Measurements from ENCODE around the gene EPS15. TPM values are rescaled to one million over a fixed set of nuclear protein-coding genes. Genes with fewer than 3 reads are reported as not detected.

Gene EPS15
- total RNA-seq, 5 donors from 2014 or later (not counting 1 experiment from before 2014, with no cell fraction given): 61.0 to 76.1 (median 75.2) TPM

- H3K4me1 Mint-ChIP-seq: peaks cover 0 to 5% (median 0%) of the 10 kb centered on the region in 3 donors
- Histone ChIP-seq H3K27ac (ENCODE audit: low read length) (no peak overlapping the region), H3K27me3 (replicated peaks in 1 of 2; ENCODE audit: control insufficient read depth in 2 of 2, extremely low read depth in 1 of 2, insufficient read depth in 2 of 2, low read length in 1 of 2) (peaks cover 2 to 60% of the 10 kb centered on the region in 2 experiments), H3K4me1 (ENCODE audit: control insufficient read depth in 1 of 2, extremely low read depth in 1 of 2, insufficient read depth in 2 of 2, low read length in 2 of 2) (peaks cover 0 to 7% of the 10 kb centered on the region in 2 experiments), H3K9me3 (no peaks in the 10 kb centered on the region), H3K4me3 (ENCODE audit: control insufficient read depth in 1 of 2, extremely low read depth in 1 of 2, low read length in 1 of 2) (no peak overlapping the region), H3K36me3 (ENCODE audit: control insufficient read depth in 2 of 2, extremely low read depth in 1 of 2, insufficient read depth in 1 of 2, low read length in 1 of 2) (no peaks in the 10 kb centered on the region)
- ChIA-PET CTCF (interaction anchor here in 1 of 2 donors (0.6 kb wide), 1 partner anchor 1657 kb away, joined by 3 read pairs; no protein-coding TSS in a partner anchor), POLR2A (no interaction called here)
- no peak overlapping the region for H3K4me3 Mint-ChIP-seq
- H3K27ac Mint-ChIP-seq: peak overlapping the region in 1 of 2 donors; percentile 4
- 86% methylated on average over 8 of the region's 9 CpGs for WGBS (ENCODE audit: insufficient coverage)
- DNase-seq (no peak), ATAC-seq (replicated peaks in 1 of 4) (no peak)
- H3K27me3 Mint-ChIP-seq: peaks cover 46 to 55% of the 10 kb centered on the region in 2 donors
- no peaks in the 10 kb centered on the region for H3K9me3 Mint-ChIP-seq
- no peaks in the 10 kb centered on the region for H3K36me3 Mint-ChIP-seq
Observed at GRCh38 chr1:51342591-51343206, 176.4 kb downstream of the EPS15 start.

GRCh38 chr1:51341876-51342496, 177.1 kb downstream of the EPS15 start:
- H3K27me3 Mint-ChIP-seq: peaks cover 46 to 55% of the 10 kb centered on the region in 2 donors
- no peak overlapping the region for H3K4me3 Mint-ChIP-seq
- peaks cover 2 to 60% of the 10 kb centered on the region in 2 experiments for H3K27me3 ChIP-seq (replicated peaks in 1 of 2; ENCODE audit: control insufficient read depth in 2 of 2, extremely low read depth in 1 of 2, insufficient read depth in 2 of 2, low read length in 1 of 2)
- H3K4me3 ChIP-seq (ENCODE audit: control insufficient read depth in 1 of 2, extremely low read depth in 1 of 2, low read length in 1 of 2): no peak overlapping the region
- CTCF ChIA-PET: no interaction called here
- no peaks in the 10 kb centered on the region for H3K9me3 Mint-ChIP-seq
- H3K4me1 Mint-ChIP-seq: peaks cover 0 to 5% (median 0%) of the 10 kb centered on the region in 3 donors
- DNase-seq (no peak), ATAC-seq (replicated peaks in 1 of 4) (no peak)
- H3K36me3 Mint-ChIP-seq: no peaks in the 10 kb centered on the region
- POLR2A ChIA-PET: no interaction called here
- H3K4me1 ChIP-seq (ENCODE audit: control insufficient read depth in 1 of 2, extremely low read depth in 1 of 2, insufficient read depth in 2 of 2, low read length in 2 of 2): peaks cover 0 to 7% of the 10 kb centered on the region in 2 experiments
- no peaks in the 10 kb centered on the region for H3K9me3 ChIP-seq
- WGBS (ENCODE audit: insufficient coverage): 53% methylated on average over 2 of the region's 4 CpGs
- H3K27ac ChIP-seq (ENCODE audit: low read length): no peak overlapping the region
- no peak overlapping the region for H3K27ac Mint-ChIP-seq
- H3K36me3 ChIP-seq (ENCODE audit: control insufficient read depth in 2 of 2, extremely low read depth in 1 of 2, insufficient read depth in 1 of 2, low read length in 1 of 2): no peaks in the 10 kb centered on the region

- Histone ChIP-seq H3K4me3 (ENCODE audit: control insufficient read depth in 1 of 2, extremely low read depth in 1 of 2, low read length in 1 of 2) (no peak overlapping the region), H3K9me3 (no peaks in the 10 kb centered on the region), H3K27me3 (replicated peaks in 1 of 2; ENCODE audit: control insufficient read depth in 2 of 2, extremely low read depth in 1 of 2, insufficient read depth in 2 of 2, low read length in 1 of 2) (peaks cover 2 to 49% of the 10 kb centered on the region in 2 experiments), H3K36me3 (ENCODE audit: control insufficient read depth in 2 of 2, extremely low read depth in 1 of 2, insufficient read depth in 1 of 2, low read length in 1 of 2) (no peaks in the 10 kb centered on the region), H3K27ac (ENCODE audit: low read length) (no peak overlapping the region), H3K4me1 (ENCODE audit: control insufficient read depth in 1 of 2, extremely low read depth in 1 of 2, insufficient read depth in 2 of 2, low read length in 2 of 2) (peaks cover 0 to 7% of the 10 kb centered on the region in 2 experiments)
- Mint-ChIP-seq H3K4me1 (peaks cover 0 to 5% (median 0%) of the 10 kb centered on the region in 3 donors), H3K27me3 (peaks cover 39 to 43% of the 10 kb centered on the region in 2 donors), H3K36me3 (no peaks in the 10 kb centered on the region), H3K4me3 (no peak overlapping the region), H3K9me3 (no peaks in the 10 kb centered on the region), H3K27ac (no peak overlapping the region)
- ChIA-PET CTCF (no interaction called here), POLR2A (no interaction called here)
- WGBS (ENCODE audit: insufficient coverage): 92% methylated on average over 6 of the region's 6 CpGs
- DNase-seq (no peak), ATAC-seq (replicated peaks in 1 of 4) (no peak)
Observed at GRCh38 chr1:51340380-51340779, 178.7 kb downstream of the EPS15 start.

- WGBS (ENCODE audit: insufficient coverage): 89% methylated on average over 4 of the region's 4 CpGs
Observed at GRCh38 chr1:51336711-51337110, 182.4 kb downstream of the EPS15 start.

GRCh38 chr1:51336004-51336403, 183.1 kb downstream of the EPS15 start:
- ChIA-PET CTCF (no interaction called here), POLR2A (no interaction called here)

More at GRCh38 chr1:51336711-51337110, 182.4 kb downstream of the EPS15 start:
- ATAC-seq (replicated peaks in 1 of 4): no peak
- Histone ChIP-seq H3K27ac (ENCODE audit: low read length) (no peak overlapping the region), H3K9me3 (no peaks in the 10 kb centered on the region), H3K27me3 (replicated peaks in 1 of 2; ENCODE audit: control insufficient read depth in 2 of 2, extremely low read depth in 1 of 2, insufficient read depth in 2 of 2, low read length in 1 of 2) (peaks cover 0 to 25% of the 10 kb centered on the region in 2 experiments), H3K4me3 (ENCODE audit: control insufficient read depth in 1 of 2, extremely low read depth in 1 of 2, low read length in 1 of 2) (no peak overlapping the region), H3K36me3 (ENCODE audit: control insufficient read depth in 2 of 2, extremely low read depth in 1 of 2, insufficient read depth in 1 of 2, low read length in 1 of 2) (no peaks in the 10 kb centered on the region), H3K4me1 (ENCODE audit: control insufficient read depth in 1 of 2, extremely low read depth in 1 of 2, insufficient read depth in 2 of 2, low read length in 2 of 2) (no peaks in the 10 kb centered on the region)
- H3K9me3 Mint-ChIP-seq: no peaks in the 10 kb centered on the region
- H3K27ac Mint-ChIP-seq: no peak overlapping the region
- H3K27me3 Mint-ChIP-seq: peaks cover 15 to 17% of the 10 kb centered on the region in 2 donors
- ChIA-PET POLR2A (no interaction called here), CTCF (no interaction called here)
- H3K36me3 Mint-ChIP-seq: no peaks in the 10 kb centered on the region
- DNase-seq: no peak
- H3K4me3 Mint-ChIP-seq: no peak overlapping the region
- H3K4me1 Mint-ChIP-seq: no peaks in the 10 kb centered on the region

GRCh38 chr1:51331206-51332100, 187.6 kb downstream of the EPS15 start:
- H3K27ac ChIP-seq (ENCODE audit: low read length): no peak overlapping the region
- H3K27me3 Mint-ChIP-seq: peaks cover 27 to 38% of the 10 kb centered on the region in 2 donors
- peak overlapping the region in 1 of 2 donors; percentile 25 for H3K27ac Mint-ChIP-seq
- H3K4me1 Mint-ChIP-seq: peaks cover 8 to 9% (median 8%) of the 10 kb centered on the region in 3 donors
- H3K36me3 ChIP-seq (ENCODE audit: control insufficient read depth in 2 of 2, extremely low read depth in 1 of 2, insufficient read depth in 1 of 2, low read length in 1 of 2): no peaks in the 10 kb centered on the region
- H3K9me3 Mint-ChIP-seq: no peaks in the 10 kb centered on the region
- H3K4me1 ChIP-seq (ENCODE audit: control insufficient read depth in 1 of 2, extremely low read depth in 1 of 2, insufficient read depth in 2 of 2, low read length in 2 of 2): peaks cover 0 to 10% of the 10 kb centered on the region in 2 experiments
- no peaks in the 10 kb centered on the region for H3K9me3 ChIP-seq
- peak overlapping the region; percentile 72 to 76 (median 75) for H3K4me3 Mint-ChIP-seq
- H3K4me3 ChIP-seq (ENCODE audit: control insufficient read depth in 1 of 2, extremely low read depth in 1 of 2, low read length in 1 of 2): no peak overlapping the region
- H3K36me3 Mint-ChIP-seq: no peaks in the 10 kb centered on the region
- DNase-seq (no peak), ATAC-seq (replicated peaks in 1 of 4) (no peak)
- ChIA-PET CTCF (no interaction called here), POLR2A (no interaction called here)
- H3K27me3 ChIP-seq (replicated peaks in 1 of 2; ENCODE audit: control insufficient read depth in 2 of 2, extremely low read depth in 1 of 2, insufficient read depth in 2 of 2, low read length in 1 of 2): peaks cover 3 to 44% of the 10 kb centered on the region in 2 experiments
- 83% methylated on average over 5 of the region's 7 CpGs for WGBS (ENCODE audit: insufficient coverage)

More at GRCh38 chr1:51336004-51336403, 183.1 kb downstream of the EPS15 start:
- Histone ChIP-seq H3K9me3 (no peaks in the 10 kb centered on the region), H3K4me1 (ENCODE audit: control insufficient read depth in 1 of 2, extremely low read depth in 1 of 2, insufficient read depth in 2 of 2, low read length in 2 of 2) (no peaks in the 10 kb centered on the region), H3K27me3 (replicated peaks in 1 of 2; ENCODE audit: control insufficient read depth in 2 of 2, extremely low read depth in 1 of 2, insufficient read depth in 2 of 2, low read length in 1 of 2) (peaks cover 0 to 30% of the 10 kb centered on the region in 2 experiments), H3K4me3 (ENCODE audit: control insufficient read depth in 1 of 2, extremely low read depth in 1 of 2, low read length in 1 of 2) (no peak overlapping the region), H3K36me3 (ENCODE audit: control insufficient read depth in 2 of 2, extremely low read depth in 1 of 2, insufficient read depth in 1 of 2, low read length in 1 of 2) (no peaks in the 10 kb centered on the region), H3K27ac (ENCODE audit: low read length) (no peak overlapping the region)
- WGBS (ENCODE audit: insufficient coverage): 67% methylated on average over 1 of the region's 3 CpGs
- Mint-ChIP-seq H3K9me3 (no peaks in the 10 kb centered on the region), H3K27me3 (peaks cover 16 to 21% of the 10 kb centered on the region in 2 donors), H3K4me1 (peaks cover 3 to 4% (median 3%) of the 10 kb centered on the region in 3 donors), H3K4me3 (no peak overlapping the region), H3K36me3 (no peaks in the 10 kb centered on the region), H3K27ac (no peak overlapping the region)
- ATAC-seq (replicated peaks in 1 of 4) (no peak), DNase-seq (no peak)

Measured in T-cell (primary cell).